Chondrocyte (in vitro differentiated cells): Measurements from ENCODE around the gene RPTOR. TPM values are rescaled to one million over a fixed set of nuclear protein-coding genes. Genes with fewer than 3 reads are reported as not detected.

Source experiments
- DNase-seq: peaks from one replicate; pipeline ENCODE4 v3.0.0; 2021; ENCODE audit warnings: mixed read lengths, low spot score
- H3K27ac Mint-ChIP-seq: one replicate; pipeline ENCODE4 v1.8.0; 2021; ENCODE audit warnings: mild to moderate bottlenecking, moderate library complexity, mixed read lengths; ENCODE audit not compliant: unreplicated experiment
- H3K27me3 Mint-ChIP-seq: 2 replicates; pipeline ENCODE4 v1.8.0; 2021; ENCODE audit warnings: low read depth, mixed read lengths
- H3K36me3 Mint-ChIP-seq: 2 replicates; pipeline ENCODE4 v1.8.0; 2021; ENCODE audit warnings: low read depth, mixed read lengths
- H3K4me1 Mint-ChIP-seq: 2 replicates; pipeline ENCODE4 v1.8.0; 2021; ENCODE audit warnings: low read depth, mild to moderate bottlenecking, mixed read lengths
- H3K4me3 Mint-ChIP-seq: one replicate; pipeline ENCODE4 v1.8.0; 2021; ENCODE audit warnings: mild to moderate bottlenecking, moderate library complexity, mixed read lengths; ENCODE audit not compliant: unreplicated experiment
- H3K9me3 Mint-ChIP-seq: 2 replicates; pipeline ENCODE4 v1.8.0; 2021; ENCODE audit warnings: low read depth, mixed read lengths
- total RNA-seq: library from RNA; stranded (reverse); gene quantifications from 3 replicates; pipeline ENCODE4 v1.2.1, GENCODE V29; 2021
- TF ChIP-seq, protein P1 (sequence below): fragments of 200-600 bp; sonication (generic); IDR thresholded peaks from 2 replicates; pipeline ENCODE4 v1.5.0; 2021; ENCODE audit warnings: antibody characterized with exemption, mild to moderate bottlenecking, moderate library complexity

RPTOR gene
- total RNA-seq, 1 donor from 2014 or later = 30.9 TPM

DNA sequence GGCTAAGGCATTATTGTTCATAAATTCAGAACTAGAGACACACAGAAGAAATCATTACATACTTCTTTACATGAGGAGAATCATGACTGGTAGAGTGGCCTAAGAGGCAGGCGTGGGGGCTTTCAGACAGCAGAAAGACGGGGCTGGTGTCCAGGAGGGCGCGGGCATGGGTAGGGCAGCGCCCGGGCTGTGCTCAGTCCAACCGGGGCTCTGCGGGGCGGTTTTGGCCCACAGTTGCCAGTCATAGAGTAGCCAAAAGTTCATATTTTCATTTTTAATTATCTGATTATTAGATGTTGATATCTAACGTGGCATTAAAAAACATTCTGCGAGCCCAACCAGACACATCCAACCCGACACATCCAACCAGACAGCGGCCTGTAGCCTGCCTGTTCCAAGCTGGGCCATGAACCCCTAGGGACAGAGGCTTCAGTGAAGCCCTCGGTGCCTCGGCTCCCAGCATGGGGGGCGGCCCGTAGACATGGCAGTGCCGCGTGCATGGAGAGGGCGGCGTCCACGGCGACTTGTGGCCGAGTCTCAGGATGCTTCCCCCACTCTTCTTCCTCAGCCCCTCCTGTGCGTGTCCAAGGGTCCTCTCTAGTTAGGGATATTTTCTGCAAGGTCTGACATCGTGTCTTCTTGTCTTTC is 284.7 kb downstream of the RPTOR start:
- Mint-ChIP-seq H3K36me3 (no peaks in the 10 kb centered on the region), H3K27ac (no peak overlapping the region), H3K4me1 (peaks cover 38% of the 10 kb centered on the region), H3K4me3 (no peak overlapping the region), H3K9me3 (no peaks in the 10 kb centered on the region), H3K27me3 (no peaks in the 10 kb centered on the region)
- TF ChIP-seq, protein P1, sequence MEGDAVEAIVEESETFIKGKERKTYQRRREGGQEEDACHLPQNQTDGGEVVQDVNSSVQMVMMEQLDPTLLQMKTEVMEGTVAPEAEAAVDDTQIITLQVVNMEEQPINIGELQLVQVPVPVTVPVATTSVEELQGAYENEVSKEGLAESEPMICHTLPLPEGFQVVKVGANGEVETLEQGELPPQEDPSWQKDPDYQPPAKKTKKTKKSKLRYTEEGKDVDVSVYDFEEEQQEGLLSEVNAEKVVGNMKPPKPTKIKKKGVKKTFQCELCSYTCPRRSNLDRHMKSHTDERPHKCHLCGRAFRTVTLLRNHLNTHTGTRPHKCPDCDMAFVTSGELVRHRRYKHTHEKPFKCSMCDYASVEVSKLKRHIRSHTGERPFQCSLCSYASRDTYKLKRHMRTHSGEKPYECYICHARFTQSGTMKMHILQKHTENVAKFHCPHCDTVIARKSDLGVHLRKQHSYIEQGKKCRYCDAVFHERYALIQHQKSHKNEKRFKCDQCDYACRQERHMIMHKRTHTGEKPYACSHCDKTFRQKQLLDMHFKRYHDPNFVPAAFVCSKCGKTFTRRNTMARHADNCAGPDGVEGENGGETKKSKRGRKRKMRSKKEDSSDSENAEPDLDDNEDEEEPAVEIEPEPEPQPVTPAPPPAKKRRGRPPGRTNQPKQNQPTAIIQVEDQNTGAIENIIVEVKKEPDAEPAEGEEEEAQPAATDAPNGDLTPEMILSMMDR = no peak
- no peak for DNase-seq

DNA sequence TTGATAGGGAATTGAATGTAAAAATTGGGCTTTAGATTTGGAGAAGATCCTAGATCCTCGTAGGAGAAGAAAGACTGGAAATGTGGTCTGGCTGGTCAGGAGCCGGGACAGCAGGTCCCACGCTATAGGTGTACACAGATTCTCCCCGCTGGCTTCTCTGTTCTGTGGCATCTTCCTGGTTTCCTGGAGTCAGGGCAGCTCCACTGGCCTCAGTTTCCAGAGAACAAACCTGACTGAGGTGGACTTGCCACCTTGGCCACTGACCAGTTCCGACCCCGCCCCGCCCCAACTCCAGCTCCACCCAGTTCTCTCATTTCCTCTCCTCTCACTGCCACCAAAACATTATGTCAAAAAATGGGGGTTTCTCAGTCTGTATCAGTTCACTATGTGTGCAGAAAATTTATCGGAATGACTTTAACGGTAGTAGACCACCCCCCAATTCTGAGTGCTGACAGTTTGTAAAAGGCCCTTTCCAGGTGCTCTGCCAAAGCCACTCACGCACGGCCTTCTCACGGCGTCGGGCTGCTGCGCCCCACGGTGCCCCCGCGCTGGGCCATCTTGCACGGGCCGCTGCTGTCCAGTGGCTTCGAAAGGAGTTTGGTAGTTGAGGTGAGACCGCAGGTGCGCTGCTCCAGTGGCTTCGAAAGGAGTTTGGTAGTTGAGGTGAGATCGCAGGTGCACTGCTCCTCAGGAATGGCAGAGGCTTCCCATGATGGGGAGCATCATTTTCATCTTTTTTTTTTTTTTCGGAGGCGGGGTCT is 285.6 kb downstream of the RPTOR start:
- Mint-ChIP-seq H3K9me3 (no peaks in the 10 kb centered on the region), H3K27me3 (no peaks in the 10 kb centered on the region), H3K27ac (no peak overlapping the region), H3K4me1 (peaks cover 38% of the 10 kb centered on the region), H3K36me3 (no peaks in the 10 kb centered on the region), H3K4me3 (no peak overlapping the region)
- no peak for DNase-seq
- TF ChIP-seq, protein P1 = no peak

DNA sequence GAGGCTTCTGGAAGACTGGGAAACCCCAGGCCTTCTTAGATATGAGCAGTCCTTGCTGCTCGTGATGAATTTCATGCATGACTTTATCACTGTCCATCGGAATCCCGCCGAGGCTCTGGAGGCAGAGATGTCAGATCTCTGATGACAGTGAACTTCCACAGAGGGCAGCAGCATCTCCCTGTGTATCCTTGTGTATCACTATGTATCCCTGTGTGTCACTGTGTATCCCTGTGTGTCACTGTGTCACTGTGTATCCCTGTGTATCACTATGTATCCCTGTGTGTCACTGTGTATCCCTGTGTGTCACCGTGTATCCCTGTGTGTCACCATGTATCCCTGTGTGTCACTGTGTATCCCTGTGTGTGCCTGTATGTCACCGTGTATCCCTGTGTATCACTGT is 286.9 kb downstream of the RPTOR start:
- DNase-seq = no peak
- peak overlapping the region; percentile 57 for H3K27ac Mint-ChIP-seq

DNA sequence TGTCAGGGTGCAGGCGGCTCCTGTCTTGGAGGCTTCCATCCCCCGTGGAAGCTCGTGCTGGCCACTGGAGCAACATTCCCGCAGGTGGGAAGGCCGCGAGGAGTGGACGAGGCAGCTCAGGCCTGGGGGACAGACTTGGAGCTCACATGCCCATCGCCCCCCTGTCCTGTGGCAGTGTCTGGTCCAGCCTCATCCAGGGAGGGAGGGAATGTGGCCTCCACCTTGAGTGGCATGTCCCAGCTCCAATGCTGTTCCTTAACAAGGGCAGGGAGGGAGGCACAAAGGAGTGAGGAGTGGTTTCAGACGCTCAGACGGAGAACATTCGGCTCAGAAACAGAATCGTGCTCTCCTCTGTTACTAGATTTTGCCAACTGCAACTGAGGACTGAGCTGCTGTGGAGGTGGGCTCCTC is 287.6 kb downstream of the RPTOR start:
- Mint-ChIP-seq H3K27ac (peak overlapping the region; percentile 99), H3K4me1 (peaks cover 31% of the 10 kb centered on the region), H3K27me3 (no peaks in the 10 kb centered on the region), H3K36me3 (peaks cover 4% of the 10 kb centered on the region), H3K9me3 (no peaks in the 10 kb centered on the region), H3K4me3 (peak overlapping the region; percentile 79)
- DNase-seq = no peak
- TF ChIP-seq, protein P1 = no peak

More for the DNA sequence above, 286.9 kb downstream of the RPTOR start:
- Mint-ChIP-seq H3K9me3 (no peaks in the 10 kb centered on the region), H3K36me3 (peaks cover 4% of the 10 kb centered on the region), H3K27me3 (no peaks in the 10 kb centered on the region), H3K4me1 (peaks cover 38% of the 10 kb centered on the region), H3K4me3 (no peak overlapping the region)
- TF ChIP-seq, protein P1 = no peak

- peaks cover 4% of the 10 kb centered on the region for H3K36me3 Mint-ChIP-seq
- no peaks in the 10 kb centered on the region for H3K9me3 Mint-ChIP-seq
- TF ChIP-seq, protein P1 = peak; percentile 28
- no peaks in the 10 kb centered on the region for H3K27me3 Mint-ChIP-seq
- peak; percentile 91 for DNase-seq
- H3K4me1 Mint-ChIP-seq = peaks cover 24% of the 10 kb centered on the region
- H3K27ac Mint-ChIP-seq = peak overlapping the region; percentile 99
- peak overlapping the region; percentile 79 for H3K4me3 Mint-ChIP-seq
Measured at GRCh38 chr17:80832888-80833583, 288.4 kb downstream of the RPTOR start.
